HepG2 (cell line): Measurements from ENCODE around the gene POLE3. TPM values are rescaled to one million over a fixed set of nuclear protein-coding genes. Genes with fewer than 3 reads are reported as not detected.
A peak's percentile ranks its signal among the peaks of the same experiment; 100 is the strongest.
"Not testable (repeated sequence)": the region's sequence is repeated elsewhere in the genome, so short reads cannot be mapped to it uniquely, and the experiment has no call there.

Source experiments
- ATAC-seq: fragments of 200-7000 bp; cut with Tn5 transposase; 3 replicates; pipeline ENCODE4 v1.9.1; 2020; ENCODE audit warnings: mild to moderate bottlenecking, moderate library complexity
- BruUV-seq: library from RNA; stranded (reverse); fragments of 400-500 nt; replicated peaks from 2 replicates; lab custom pipeline; 2021; lab: Mats Ljungman, UMichigan
- CTCF ChIA-PET: fragments of 300-600 bp; formaldehyde crosslinking; extraction: SDS; loops from one replicate; lab custom pipeline; 2021; ENCODE audit warnings: low total read pairs, inconsistent platforms, low intra/inter-chr PET ratio; lab: Yijun Ruan, JAX
- POLR2A ChIA-PET: fragments of 350-600 bp; sonication (Branson Sonifier 250); formaldehyde crosslinking; loops from one replicate; lab custom pipeline; 2020; ENCODE audit warnings: antibody characterized with exemption, inconsistent platforms; lab: Yijun Ruan, JAX
- DNase-seq: peaks from one replicate; pipeline ENCODE4 v3.0.0-alpha.2; 2015; ENCODE audit warnings: low spot score
- FAIRE-seq: peaks from 3 replicates; lab custom pipeline; 2011; peaks lifted over from hg19 to GRCh38; lab: Jason Lieb, UNC
- H2AFZ ChIP-seq: one replicate; pipeline ENCODE4 v1.6.1; 2011; ENCODE audit warnings: low read length, inconsistent platforms
- H3K27ac ChIP-seq: fragments of 300-600 bp; 3 replicates; pipeline ENCODE4 v1.8.0; 2011; ENCODE audit warnings: mixed run types, mild to moderate bottlenecking, mixed read lengths, low read length, inconsistent platforms; ENCODE audit not compliant: insufficient read depth; ENCODE audit errors: extremely low read length
- H3K27me3 ChIP-seq, 2 experiments: fragments of 200-600 bp in 1 of 2; 2 replicates in 1 of 2; 3 replicates in 1 of 2; pipeline versions ENCODE4 v1.6.0 to v1.8.0; 2011; ENCODE audit warnings: low read length in 2 of 2, mild to moderate bottlenecking in 2 of 2, moderate library complexity in 2 of 2, inconsistent platforms in 1 of 2; ENCODE audit not compliant: insufficient read depth in 2 of 2, control insufficient read depth in 1 of 2
- H3K36me3 ChIP-seq, 2 experiments: fragments of 200-600 bp in 1 of 2; replicated peaks in 1 of 2; 2 replicates in 1 of 2; 3 replicates in 1 of 2; pipeline versions ENCODE4 v1.5.1 to v1.8.0; 2011; ENCODE audit warnings: low read length in 2 of 2, inconsistent platforms in 1 of 2; ENCODE audit not compliant: insufficient read depth in 2 of 2, control insufficient read depth in 1 of 2
- H3K4me1 ChIP-seq: 2 replicates; pipeline ENCODE4 v1.5.1; 2012; ENCODE audit warnings: low read length, inconsistent platforms; ENCODE audit not compliant: insufficient read depth
- H3K4me2 ChIP-seq: 2 replicates; pipeline ENCODE4 v1.6.0; 2011; ENCODE audit warnings: low read depth, low read length, inconsistent platforms
- H3K4me3 ChIP-seq, 3 experiments: fragments of 200-600 bp in 1 of 3; sonication (generic), shearing (Covaris generic) in 1 of 3; replicated peaks in 1 of 3; 2 replicates each; pipeline ENCODE4 v1.5.1; 2011 to 2016; ENCODE audit warnings: low read length in 3 of 3, inconsistent platforms in 2 of 3, low read depth in 2 of 3, mild to moderate bottlenecking in 2 of 3, control low read depth in 1 of 3, mixed read lengths in 1 of 3; ENCODE audit not compliant: insufficient read depth in 1 of 3
- H3K79me2 ChIP-seq: one replicate; pipeline ENCODE4 v1.6.1; 2011; ENCODE audit warnings: low read length, inconsistent platforms; ENCODE audit not compliant: insufficient read depth
- H3K9ac ChIP-seq: 2 replicates; pipeline ENCODE4 v1.6.0; 2011; ENCODE audit warnings: mild to moderate bottlenecking, low read depth, low read length, inconsistent platforms; ENCODE audit not compliant: insufficient read depth
- H3K9me3 ChIP-seq: 2 replicates; pipeline ENCODE4 v1.5.1; 2012; ENCODE audit warnings: mild to moderate bottlenecking, low read length
- H4K20me1 ChIP-seq: 2 replicates; pipeline ENCODE4 v1.6.0; 2011; ENCODE audit warnings: inconsistent platforms, mild to moderate bottlenecking, low read length, moderate library complexity; ENCODE audit not compliant: insufficient read depth
- ARID4A ChIP-seq: sonication (generic); formaldehyde crosslinking; IDR thresholded peaks from 2 replicates; pipeline ENCODE4 v1.5.0; 2020; ENCODE audit warnings: mild to moderate bottlenecking, missing genetic modification reagents, borderline replicate concordance
- ELF3 ChIP-seq: IDR thresholded peaks from 2 replicates; pipeline ENCODE4 v1.6.1; 2016; ENCODE audit warnings: missing genetic modification reagents, missing compliant biosample characterization
- HNF4A ChIP-seq: sonication (generic); formaldehyde crosslinking; IDR thresholded peaks from 2 replicates; pipeline ENCODE4 v1.4.0; 2020; ENCODE audit warnings: missing genetic modification reagents
- HOXA3 ChIP-seq: sonication (generic); formaldehyde crosslinking; IDR thresholded peaks from 2 replicates; pipeline ENCODE4 v1.5.0; 2020; ENCODE audit warnings: missing genetic modification reagents
- MIER3 ChIP-seq: IDR thresholded peaks from 2 replicates; pipeline ENCODE4 v1.6.1; 2016; ENCODE audit warnings: missing compliant biosample characterization, borderline replicate concordance
- MXD4 ChIP-seq: IDR thresholded peaks from 2 replicates; pipeline ENCODE4 v1.6.1; 2016; ENCODE audit warnings: mild to moderate bottlenecking, missing biosample characterization, missing genetic modification reagents
- MYC ChIP-seq: sonication (generic); formaldehyde crosslinking; IDR thresholded peaks from 2 replicates; pipeline ENCODE4 v1.9.0; 2021; ENCODE audit warnings: missing genetic modification reagents, borderline replicate concordance
- YEATS2 ChIP-seq: sonication (generic); formaldehyde crosslinking; IDR thresholded peaks from 2 replicates; pipeline ENCODE4 v1.4.0; 2020; ENCODE audit warnings: missing genetic modification reagents, borderline replicate concordance
- ZNF687 ChIP-seq: sonication (generic); formaldehyde crosslinking; IDR thresholded peaks from 2 replicates; pipeline ENCODE4 v1.5.1; 2020; ENCODE audit warnings: mild to moderate bottlenecking, missing genetic modification reagents, moderate library complexity
- WGBS: methylation state at CpG from one replicate; pipeline ENCODE4 v1.1.6; 2017; ENCODE audit warnings: low lambda C conversion rate; 5-methylcytosine and 5-hydroxymethylcytosine counted together
- in situ Hi-C: cut with HindIII; loops from 2 replicates; pipeline ENCODE4 v1.10.0; 2017; ENCODE audit warnings: low pct_unique_long_range_greater_than_20kb; ENCODE audit not compliant: extremely low pct_ligation_motif_present
- intact Hi-C: fragments of 100-400 bp; cut with micrococcal nuclease; formaldehyde crosslinking; loops from one replicate; pipeline ENCODE4 v1.10.0; 2022; ENCODE audit not compliant: unreplicated experiment
- polyA plus RNA-seq, 8 experiments: library from polyadenylated mRNA; depleted of rRNA in 3 of 8; stranded (reverse) in 7 of 8; unstranded in 1 of 8; fragments of >200 nt; fragmentation: Illumina TruSeq in 4 of 8; extraction: Trizol in 4 of 8; gene quantifications; 2 replicates each; pipeline versions ENCODE4 v1.2.1 to v1.2.3, GENCODE V29; 2011 to 2016; ENCODE audit warnings: low read depth in 4 of 8, missing spikeins in 1 of 8, mixed read lengths in 1 of 8; ENCODE audit not compliant: insufficient read depth in 1 of 8
- total RNA-seq, 5 experiments: library from RNA; depleted of rRNA; stranded (reverse); fragments of >200 nt; fragmentation: Illumina TruSeq; extraction: Trizol; gene quantifications; 2 replicates each; pipeline ENCODE4 v1.2.3, GENCODE V29; 2016; ENCODE audit warnings: low read depth in 1 of 5
- TF ChIP-seq, protein P1 (sequence below): IDR thresholded peaks from 2 replicates; pipeline ENCODE4 v1.6.1; 2016; ENCODE audit warnings: low read depth, borderline replicate concordance

POLE3 gene
- total and polyA plus RNA-seq, 2 of the 13 experiments (the other 11 are each of a cell fraction or from before 2014, with no cell fraction given), result 36.0 to 77.2 TPM

GRCh38 chr9:113379829-113380210 is 30.7 kb downstream of the POLE3 start (continued):
- TF ChIP-seq ZNF687 (CRISPR knock-in tag) (peak; percentile 27; the same call in 1 of the 2 replicates), HNF4A (peak; percentile 28; the same call in 1 of the 2 replicates), ELF3 (0 out of 2 replicates have a peak, but pooled peaks have one; percentile 2), YEATS2 (CRISPR knock-in tag) (0 out of 2 replicates have a peak, but pooled peaks have one; percentile 40)
- TF ChIP-seq, protein P1, sequence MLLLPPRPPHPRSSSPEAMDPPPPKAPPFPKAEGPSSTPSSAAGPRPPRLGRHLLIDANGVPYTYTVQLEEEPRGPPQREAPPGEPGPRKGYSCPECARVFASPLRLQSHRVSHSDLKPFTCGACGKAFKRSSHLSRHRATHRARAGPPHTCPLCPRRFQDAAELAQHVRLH (CRISPR knock-in tag), result 0 out of 2 replicates have a peak, but pooled peaks have one; percentile 5

DNA sequence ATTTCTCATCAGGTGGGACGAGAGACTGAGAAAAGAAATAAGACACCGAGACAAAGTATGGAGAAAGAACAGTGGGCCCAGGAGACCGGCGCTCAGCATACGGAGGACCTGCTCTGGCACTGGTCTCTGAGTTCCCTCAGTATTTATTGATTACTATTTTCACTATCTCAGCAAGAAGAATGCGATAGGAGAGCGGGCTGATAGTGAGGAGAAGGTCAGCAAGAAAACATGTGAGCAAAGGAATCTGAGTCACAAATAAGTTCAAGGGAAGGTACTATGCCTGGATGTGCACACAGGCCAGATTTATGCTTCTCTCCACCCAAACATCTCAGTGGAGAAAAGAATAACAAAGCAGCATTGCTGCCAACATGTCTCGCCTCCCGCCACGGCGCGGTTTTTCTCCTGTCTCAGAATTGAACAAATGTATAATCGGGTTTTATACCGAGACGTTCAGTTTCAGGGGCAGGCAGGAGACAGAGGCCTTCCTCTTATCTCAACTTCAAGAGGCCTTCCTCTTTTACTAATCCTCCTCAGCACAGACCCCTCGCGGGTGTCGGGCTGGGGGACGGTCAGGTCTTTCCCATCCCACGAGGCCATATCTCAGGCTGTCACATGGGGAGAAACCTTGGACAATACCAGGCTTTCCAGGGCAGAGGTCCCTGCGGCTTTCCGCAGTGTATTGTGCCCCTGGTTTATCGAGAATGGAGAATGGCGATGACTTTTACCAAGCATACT is 31.2 kb downstream of the POLE3 start:
- H3K36me3 ChIP-seq, intact Hi-C loops, DNase-seq, FAIRE-seq, H3K9me3 ChIP-seq, ATAC-seq, CTCF ChIA-PET, in situ Hi-C loops, H3K27me3 ChIP-seq, BruUV-seq, H2AFZ ChIP-seq, H4K20me1 ChIP-seq: not testable (repeated sequence)
- 19% methylated on average over 24 of the region's 24 CpGs for WGBS
- peaks cover 15% of the 10 kb centered on the region for H3K79me2 ChIP-seq
- peak overlapping the region; percentile 39 for H3K9ac ChIP-seq
- peak overlapping the region; percentile 91 for H3K4me2 ChIP-seq
- POLR2A ChIA-PET, result interaction anchor here (0.9 to 1.3 kb wide), 3 partner anchors 9 to 19 kb away, joined by 3 to 4 read pairs (median 4); no protein-coding TSS in a partner anchor
- H3K4me1 ChIP-seq, result peaks cover 86% of the 10 kb centered on the region
- H3K4me3 ChIP-seq, result peak overlapping the region in 2 of 3 experiments; percentile 33 to 41; a peak in 4 of 6 replicates
- H3K27ac ChIP-seq, result peak overlapping the region; percentile 83
- TF ChIP-seq HOXA3 (CRISPR knock-in tag) (peak; percentile 23; the same call in 1 of the 2 replicates), MYC (CRISPR knock-in tag) (0 out of 2 replicates have a peak, but pooled peaks have one; percentile 43), MXD4 (CRISPR knock-in tag) (0 out of 2 replicates have a peak, but pooled peaks have one; percentile 38), MIER3 (CRISPR knock-in tag) (0 out of 2 replicates have a peak, but pooled peaks have one; percentile 12), ARID4A (CRISPR knock-in tag) (peak; percentile 17; the same call in 1 of the 2 replicates)
